A673 (cell line): ENCODE results near the gene PRPF6. TPM values are rescaled to one million over a fixed set of nuclear protein-coding genes. Genes with fewer than 3 reads are reported as not detected.

ENCODE experiments used
- BruUV-seq: library from RNA; stranded (reverse); fragments of 400-500 nt; replicated peaks from 2 replicates; lab custom pipeline; 2021; lab: Mats Ljungman, UMichigan
- CTCF ChIA-PET: fragments of 300-600 bp; sonication (Branson Sonifier 250); formaldehyde crosslinking; loops from one replicate; lab custom pipeline; 2022; ENCODE audit warnings: antibody characterized with exemption; lab: Charles Lee
- POLR2A ChIA-PET: fragments of 300-600 bp; sonication (Branson Sonifier 250); formaldehyde crosslinking; loops from one replicate; lab custom pipeline; 2022; ENCODE audit warnings: antibody characterized with exemption; ENCODE audit not compliant: low non-redundant PET; lab: Charles Lee
- DNase-seq: peaks from one replicate; pipeline ENCODE4 v3.0.0-alpha.2; 2015; ENCODE audit warnings: low spot score
- H3K27ac ChIP-seq: fragments of 200-600 bp; sonication (generic); 2 replicates; pipeline ENCODE4 v1.5.1; 2016; ENCODE audit warnings: mixed run types, low read depth, mild to moderate bottlenecking, mixed read lengths, antibody characterized with exemption, low read length; ENCODE audit not compliant: poor library complexity, severe bottlenecking
- H3K27me3 ChIP-seq: fragments of 200-600 bp; sonication (generic); replicated peaks from 2 replicates; pipeline ENCODE4 v1.6.1; 2017; ENCODE audit warnings: mixed run types, low read depth, mild to moderate bottlenecking, mixed read lengths, antibody characterized with exemption, low read length; ENCODE audit not compliant: insufficient read depth, poor library complexity
- H3K36me3 ChIP-seq: fragments of 200-600 bp; sonication (generic); 2 replicates; pipeline ENCODE4 v1.6.1; 2016; ENCODE audit warnings: mixed run types, mild to moderate bottlenecking, mixed read lengths, antibody characterized with exemption, low read length; ENCODE audit not compliant: insufficient read depth, poor library complexity, severe bottlenecking
- H3K4me1 ChIP-seq: fragments of 200-600 bp; sonication (generic); 2 replicates; pipeline ENCODE4 v1.6.1; 2017; ENCODE audit warnings: mixed run types, mild to moderate bottlenecking, mixed read lengths, antibody characterized with exemption, low read length; ENCODE audit not compliant: insufficient read depth, poor library complexity, severe bottlenecking
- H3K4me3 ChIP-seq: fragments of 200-600 bp; sonication (generic); 2 replicates; pipeline ENCODE4 v1.5.1; 2016; ENCODE audit warnings: low read depth, mixed run types, mild to moderate bottlenecking, mixed read lengths, low read length; ENCODE audit not compliant: poor library complexity, severe bottlenecking
- H3K9me3 ChIP-seq: fragments of 200-600 bp; sonication (generic); 2 replicates; pipeline ENCODE4 v1.6.1; 2016; ENCODE audit warnings: mixed run types, low read depth, mild to moderate bottlenecking, mixed read lengths, antibody characterized with exemption, low read length; ENCODE audit not compliant: poor library complexity, severe bottlenecking
- CTCF ChIP-seq: fragments of 300-800, 200-600 bp; sonication (generic); conservative IDR thresholded peaks from 2 replicates; pipeline ENCODE4 v1.5.1; 2017; ENCODE audit warnings: low read depth, mild to moderate bottlenecking, antibody characterized with exemption, low read length, moderate library complexity, mixed read lengths
- EZH2 ChIP-seq: fragments of 200-600 bp; sonication (generic); IDR thresholded peaks from 2 replicates; pipeline ENCODE4 v1.6.1; 2017; ENCODE audit warnings: borderline replicate concordance, low read depth, mild to moderate bottlenecking, mixed read lengths, antibody characterized with exemption, low read length; ENCODE audit not compliant: poor library complexity, severe bottlenecking
- intact Hi-C: fragments of 100-400 bp; cut with micrococcal nuclease; formaldehyde crosslinking; loops from one replicate; pipeline ENCODE4 v1.10.0; 2022; ENCODE audit not compliant: unreplicated experiment
- total RNA-seq: library from RNA; stranded (reverse); gene quantifications from 2 replicates; pipeline ENCODE4 v1.2.3, GENCODE V29; 2021

The PRPF6 gene
- total RNA-seq, 1 experiment from 2014 or later: 86.3 TPM

GRCh38 chr20:64033981-64034493 lies 53.1 kb downstream of the PRPF6 start:
- intact Hi-C loops: no loop called here
- ChIA-PET CTCF (interaction anchor here (0.7 kb wide), 1 partner anchor 53 kb away, joined by 6 read pairs; no protein-coding TSS in a partner anchor), POLR2A (no interaction called here)
- H3K27ac ChIP-seq: no peak overlapping the region
- H3K4me3 ChIP-seq: no peak overlapping the region
- peaks cover 8% of the 10 kb centered on the region for H3K36me3 ChIP-seq
- TF ChIP-seq CTCF: no peak
- no peak for TF ChIP-seq EZH2
- peaks cover 16% of the 10 kb centered on the region for H3K27me3 ChIP-seq
- DNase-seq: no peak
- peaks cover 8% of the 10 kb centered on the region for H3K4me1 ChIP-seq
- H3K9me3 ChIP-seq: no peaks in the 10 kb centered on the region
- BruUV-seq: no TSS peak

GRCh38 chr20:64035066-64035932 lies 54.4 kb downstream of the PRPF6 start:
- POLR2A ChIA-PET: no interaction called here

GRCh38 chr20:64035933-64036345 lies 55.0 kb downstream of the PRPF6 start, which contains the start of gene C20orf204:
C20orf204 (plus strand) TSS chr20:64036182; CDS start chr20:64036324, 142 bp downstream.
- no TSS peak for BruUV-seq
- peaks cover 35% of the 10 kb centered on the region for H3K27me3 ChIP-seq
- no peaks in the 10 kb centered on the region for H3K36me3 ChIP-seq
- no peak within 1 kb of the TSS for H3K4me3 ChIP-seq
- H3K4me1 ChIP-seq: peaks cover 8% of the 10 kb centered on the region
- H3K27ac ChIP-seq: no peak within 1 kb of the TSS
- ChIA-PET CTCF (no interaction called here), POLR2A (no interaction called here)
- intact Hi-C loops: no loop called here
- no peak for TF ChIP-seq EZH2
- TF ChIP-seq CTCF: no peak
- no peaks in the 10 kb centered on the region for H3K9me3 ChIP-seq
- DNase-seq: no peak

More at GRCh38 chr20:64035066-64035932, 54.4 kb downstream of the PRPF6 start:
- no peak overlapping the region for H3K4me3 ChIP-seq
- peaks cover 8% of the 10 kb centered on the region for H3K4me1 ChIP-seq
- BruUV-seq: no TSS peak
- DNase-seq: no peak
- intact Hi-C loops: no loop called here
- CTCF ChIA-PET: no interaction called here
- H3K27me3 ChIP-seq: peaks cover 28% of the 10 kb centered on the region
- peaks cover 3% of the 10 kb centered on the region for H3K36me3 ChIP-seq
- no peak for TF ChIP-seq CTCF
- TF ChIP-seq EZH2: no peak
- H3K9me3 ChIP-seq: no peaks in the 10 kb centered on the region
- H3K27ac ChIP-seq: no peak overlapping the region
